Adrenal gland (tissue), 12 donors: ENCODE measurements around the gene PKNOX1. TPM values are rescaled to one million over a fixed set of nuclear protein-coding genes. Genes with fewer than 3 reads are reported as not detected.

Experiments
- DNase-seq, 7 donors: peaks; one replicate each; pipeline ENCODE4 v3.0.0-alpha.2; 2019 to 2020
- H3K27ac ChIP-seq, 5 donors: fragments of 200-600 bp; sonication (generic) in 4 of 5; 1 replicate in 3 of 5; 2 replicates in 2 of 5; pipeline versions ENCODE4 v1.5.1 to v1.8.0; 2016 to 2020; ENCODE audit warnings: mild to moderate bottlenecking in 1 of 5
- H3K27me3 ChIP-seq: fragments of 200-600 bp; 2 replicates; pipeline ENCODE4 v1.8.0; 2021
- H3K36me3 ChIP-seq, 2 donors: fragments of 200-600 bp; replicated peaks in 1 of 2; 1 replicate in 1 of 2; 2 replicates in 1 of 2; pipeline versions ENCODE4 v1.5.1 to v1.8.0; 2018 to 2022
- H3K4me1 ChIP-seq, 2 donors: fragments of 200-600 bp; replicated peaks in 1 of 2; 1 replicate in 1 of 2; 2 replicates in 1 of 2; pipeline versions ENCODE4 v1.5.1 to v1.8.0; 2018 to 2021
- H3K4me3 ChIP-seq, 4 donors: fragments of 200-600 bp; sonication (generic) in 3 of 4; one replicate each; pipeline ENCODE4 v1.5.1; 2016 to 2018
- H3K9me3 ChIP-seq, 3 donors: fragments of 200-600 bp; sonication (generic) in 1 of 3; replicated peaks in 1 of 3; 1 replicate in 2 of 3; 2 replicates in 1 of 3; pipeline versions ENCODE4 v1.5.1 to v1.8.0; 2016 to 2021
- CTCF ChIP-seq, 6 experiments: fragments of 450-650 bp in 4 of 6; fragments of 200-600 bp in 2 of 6; sonication (generic) in 1 of 6; IDR thresholded peaks; 1 replicate in 5 of 6; 2 replicates in 1 of 6; pipeline versions ENCODE4 v1.5.1 to v1.8.0; 2016 to 2021; ENCODE audit warnings: antibody characterized with exemption in 6 of 6, mild to moderate bottlenecking in 2 of 6, moderate library complexity in 1 of 6
- POLR2A ChIP-seq, 2 donors: fragments of 450-650 bp; IDR thresholded peaks; one replicate each; pipeline ENCODE4 v1.6.1; 2017; ENCODE audit warnings: antibody characterized with exemption in 2 of 2, mild to moderate bottlenecking in 2 of 2, moderate library complexity in 1 of 2
- WGBS, 4 donors: extraction: QIAGEN DNeasy Blood & Tissue Kit in 2 of 4; methylation state at CpG; one replicate each; pipeline versions ENCODE4 v1.1.5 to v1.1.7; 2013 to 2017; 5-methylcytosine and 5-hydroxymethylcytosine counted together
- intact Hi-C, 2 donors: fragments of 100-400 bp; cut with DNase I; formaldehyde crosslinking; loops; one replicate each; pipeline versions ENCODE4 v1.14.1 to v1.15.0; 2022 to 2023
- polyA plus RNA-seq, 3 donors: library from polyadenylated mRNA; stranded (reverse); fragments of 200-250 nt in 2 of 3; fragments of 350-450 nt in 1 of 3; fragmentation: Illumina TruSeq in 1 of 3; extraction: RNeasy Lipid Tissue Mini Kit (QIAGEN cat#74804) in 1 of 3; gene quantifications; one replicate each; pipeline ENCODE4 v1.2.3, GENCODE V29; 2013 to 2014
- total RNA-seq, 9 donors: library from RNA; depleted of rRNA in 4 of 9; stranded (reverse); fragments of >200 nt in 4 of 9; fragments of 120-200 nt in 1 of 9; fragmentation: NEBNext Ultra II Directional in 1 of 9; extraction: Animal tissue kit (Norgen Biotek cat#: 25700) in 1 of 9; gene quantifications; one replicate each; pipeline versions ENCODE4 v1.1.0 to v1.2.4, GENCODE V29; 2013 to 2023
- donor health status: healthy with polysubstance abuse.
- donor health status: Bipolar disorder and iron deficiency.
- donor health status: DM: yes; HTN: yes; CAD: no.
- donor health status: DM: no; HTN: no; CAD: no.
- donor health status: DM: no; HTN: no; CAD: no.
- donor health status: DM: yes; HTN: yes; CAD: no.

The PKNOX1 gene
- total and polyA plus RNA-seq, 12 donors: 8.2 to 21.7 (median 12.6) TPM

GRCh38 chr21:42980312-42981213, 6.2 kb downstream of the PKNOX1 start:
- 70 to 80% (median 77%) methylated on average over 10 of the region's 10 CpGs for WGBS, 4 donors
- no peak for DNase-seq
- Histone ChIP-seq H3K4me3 (no peak overlapping the region), H3K27me3 (no peaks in the 10 kb centered on the region), H3K36me3 (no peaks in the 10 kb centered on the region), H3K27ac (no peak overlapping the region), H3K9me3 (no peaks in the 10 kb centered on the region), H3K4me1 (peaks cover 9 to 14% of the 10 kb centered on the region in 2 donors)
- no peak for TF ChIP-seq POLR2A (IDR thresholded peaks at IDR 0.05)
- no peak for TF ChIP-seq CTCF (IDR thresholded peaks at IDR 0.05)
- intact Hi-C loops: no loop called here

- H3K27ac ChIP-seq: no peak overlapping the region
Measured at GRCh38 chr21:42981214-42981523, 6.8 kb downstream of the PKNOX1 start.

GRCh38 chr21:42981862-42982261, 7.5 kb downstream of the PKNOX1 start:
- intact Hi-C loops: no loop called here
- 72 to 100% (median 98%) methylated on average over 4 of the region's 4 CpGs for WGBS, 4 donors
- Histone ChIP-seq H3K4me3 (no peak overlapping the region), H3K4me1 (peaks cover 0 to 6% of the 10 kb centered on the region in 2 donors), H3K36me3 (no peaks in the 10 kb centered on the region), H3K27ac (no peak overlapping the region), H3K9me3 (no peaks in the 10 kb centered on the region), H3K27me3 (no peaks in the 10 kb centered on the region)
- TF ChIP-seq CTCF (IDR thresholded peaks at IDR 0.05) (no peak), POLR2A (IDR thresholded peaks at IDR 0.05) (no peak)
- DNase-seq: no peak

More at GRCh38 chr21:42981214-42981523, 6.8 kb downstream of the PKNOX1 start:
- H3K4me3 ChIP-seq: no peak overlapping the region
- no peaks in the 10 kb centered on the region for H3K27me3 ChIP-seq
- H3K36me3 ChIP-seq: no peaks in the 10 kb centered on the region
- TF ChIP-seq POLR2A (IDR thresholded peaks at IDR 0.05) (no peak), CTCF (IDR thresholded peaks at IDR 0.05) (no peak)
- 79 to 90% (median 81%) methylated on average over 5 of the region's 5 CpGs for WGBS, 4 donors
- H3K4me1 ChIP-seq: peaks cover 3 to 8% of the 10 kb centered on the region in 2 donors
- intact Hi-C loops: no loop called here
- DNase-seq: no peak
- no peaks in the 10 kb centered on the region for H3K9me3 ChIP-seq

GRCh38 chr21:42983103-42983502, 8.7 kb downstream of the PKNOX1 start:
- WGBS, 4 donors: 89 to 96% (median 93%) methylated on average over 2 of the region's 2 CpGs
- H3K36me3 ChIP-seq: no peaks in the 10 kb centered on the region
- H3K9me3 ChIP-seq: no peaks in the 10 kb centered on the region
- peaks cover 0 to 6% of the 10 kb centered on the region in 2 donors for H3K4me1 ChIP-seq
- H3K27me3 ChIP-seq: no peaks in the 10 kb centered on the region
- H3K4me3 ChIP-seq: no peak overlapping the region
- no peak for DNase-seq
- intact Hi-C loops: no loop called here
- TF ChIP-seq POLR2A (IDR thresholded peaks at IDR 0.05) (no peak), CTCF (IDR thresholded peaks at IDR 0.05) (no peak)
- H3K27ac ChIP-seq: no peak overlapping the region
